Central memory CD8-positive, alpha-beta T cell (primary cell): ENCODE results near the gene NFIC.
A peak's percentile ranks its signal among the peaks of the same experiment; 100 is the strongest.
"Not testable (repeated sequence)": the region's sequence is repeated elsewhere in the genome, so short reads cannot be mapped to it uniquely, and the experiment has no call there.

Source experiments
- ATAC-seq: fragments of 150-1000 bp; cut with Tn5 transposase; replicated peaks from 2 replicates; pipeline ENCODE4 v1.10.0; 2022; ENCODE audit warnings: mild to moderate bottlenecking, moderate FRiP score, moderate number of reproducible peaks; ENCODE audit not compliant: poor library complexity, severe bottlenecking; ENCODE audit errors: extremely low read depth
- DNase-seq, 2 donors: peaks; one replicate each; pipeline ENCODE4 v3.0.0; 2021; ENCODE audit warnings: low spot score in 2 of 2
- H3K27ac Mint-ChIP-seq: one replicate; pipeline ENCODE4 v1.8.0; 2022; ENCODE audit warnings: low read depth, mild to moderate bottlenecking, moderate library complexity, mixed read lengths
- H3K27me3 Mint-ChIP-seq: one replicate; pipeline ENCODE4 v1.8.0; 2022; ENCODE audit warnings: mixed read lengths
- H3K36me3 Mint-ChIP-seq: one replicate; pipeline ENCODE4 v1.8.0; 2022; ENCODE audit warnings: mild to moderate bottlenecking, moderate library complexity, mixed read lengths; ENCODE audit not compliant: insufficient read depth
- H3K4me1 Mint-ChIP-seq: one replicate; pipeline ENCODE4 v1.8.0; 2022; ENCODE audit warnings: mixed read lengths
- H3K4me3 Mint-ChIP-seq: one replicate; pipeline ENCODE4 v1.8.0; 2022; ENCODE audit warnings: mild to moderate bottlenecking, moderate library complexity, mixed read lengths
- H3K9me3 Mint-ChIP-seq: one replicate; pipeline ENCODE4 v1.8.0; 2022; ENCODE audit warnings: mixed read lengths

NFIC gene

DNA sequence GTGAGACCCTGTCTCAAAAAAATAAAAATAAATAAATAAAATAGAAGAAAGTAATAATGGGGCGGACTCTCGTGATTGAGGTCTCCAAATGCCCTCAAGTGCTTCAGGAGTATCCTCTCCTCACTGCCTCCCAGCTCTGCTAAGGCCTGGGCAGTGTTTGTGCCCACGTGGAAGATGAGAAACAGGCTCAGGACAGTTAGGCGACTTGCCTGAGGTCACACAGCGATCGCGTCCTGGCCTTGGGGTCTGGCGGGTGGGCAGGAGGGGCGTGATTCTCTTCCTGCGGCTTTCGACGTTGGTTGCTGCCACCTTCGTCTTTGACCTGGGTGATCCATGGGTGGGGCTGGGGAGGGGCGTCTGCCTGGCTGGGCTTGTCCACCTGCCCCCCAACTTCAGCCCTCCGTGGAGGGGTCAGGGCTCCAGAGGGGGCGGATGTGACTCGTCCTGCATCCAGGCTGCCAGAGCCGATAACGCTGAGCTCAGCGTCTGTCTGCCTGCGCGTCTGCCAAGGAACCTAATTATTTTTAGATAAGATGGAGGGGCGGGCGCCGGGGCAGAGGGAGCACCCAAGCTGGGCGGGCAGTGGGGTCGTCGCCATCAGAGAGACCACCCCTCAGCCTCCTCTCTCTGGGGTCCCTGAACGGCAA is 56.9 kb downstream of the NFIC start:
- Mint-ChIP-seq H3K9me3 (no peaks in the 10 kb centered on the region), H3K27me3 (no peaks in the 10 kb centered on the region), H3K36me3 (peaks cover 4% of the 10 kb centered on the region), H3K4me1 (no peaks in the 10 kb centered on the region), H3K4me3 (no peak overlapping the region), H3K27ac (no peak overlapping the region)
- DNase-seq (no peak), ATAC-seq (no peak)

DNA sequence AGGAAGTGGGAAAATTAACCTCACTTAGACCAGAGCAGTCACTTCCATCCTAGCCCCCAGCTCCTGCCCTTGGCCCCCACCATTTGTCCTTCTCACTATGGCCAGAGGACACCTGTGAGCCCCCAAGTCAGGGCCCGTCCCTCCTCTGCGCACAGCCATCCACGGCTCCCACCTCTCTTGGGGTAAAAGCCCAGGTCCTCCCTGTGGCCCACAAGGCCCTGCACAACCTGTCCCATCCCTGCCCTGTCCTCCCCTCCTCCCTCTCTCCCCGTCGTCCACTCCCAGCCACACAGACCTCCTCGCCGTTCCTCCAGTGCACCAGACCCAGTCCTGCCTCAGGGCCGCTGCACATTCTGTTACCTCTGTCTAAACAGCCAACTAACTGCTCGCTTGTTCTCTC is 60.0 kb downstream of the NFIC start:
- no peak for ATAC-seq
- Mint-ChIP-seq H3K4me1 (no peaks in the 10 kb centered on the region), H3K36me3 (peaks cover 6% of the 10 kb centered on the region)

DNA sequence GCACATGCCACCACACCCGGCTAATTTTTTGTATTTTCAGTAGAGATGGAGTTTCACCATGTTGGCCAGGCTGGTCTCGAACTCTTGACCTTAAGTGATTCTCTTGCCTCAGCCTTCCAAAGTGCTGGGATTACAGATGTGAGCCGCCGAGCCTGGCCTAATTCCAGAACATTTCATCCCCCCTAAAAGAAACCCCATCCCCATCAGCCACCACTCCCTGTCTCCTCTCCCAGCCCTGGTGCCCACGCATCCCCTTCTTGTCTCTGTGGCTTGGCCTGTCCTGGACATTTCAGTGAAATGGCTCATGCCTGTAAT is 63.9 kb downstream of the NFIC start:
- not testable (repeated sequence) for H3K36me3 Mint-ChIP-seq, H3K27me3 Mint-ChIP-seq, H3K4me3 Mint-ChIP-seq, H3K27ac Mint-ChIP-seq, ATAC-seq, H3K9me3 Mint-ChIP-seq, DNase-seq
- peaks cover 15% of the 10 kb centered on the region for H3K4me1 Mint-ChIP-seq

More for the DNA sequence above, 60.0 kb downstream of the NFIC start:
- no peaks in the 10 kb centered on the region for H3K9me3 Mint-ChIP-seq
- H3K4me3 Mint-ChIP-seq, result no peak overlapping the region
- H3K27ac Mint-ChIP-seq, result peak overlapping the region; percentile 29
- DNase-seq, result no peak
- H3K27me3 Mint-ChIP-seq, result no peaks in the 10 kb centered on the region

DNA sequence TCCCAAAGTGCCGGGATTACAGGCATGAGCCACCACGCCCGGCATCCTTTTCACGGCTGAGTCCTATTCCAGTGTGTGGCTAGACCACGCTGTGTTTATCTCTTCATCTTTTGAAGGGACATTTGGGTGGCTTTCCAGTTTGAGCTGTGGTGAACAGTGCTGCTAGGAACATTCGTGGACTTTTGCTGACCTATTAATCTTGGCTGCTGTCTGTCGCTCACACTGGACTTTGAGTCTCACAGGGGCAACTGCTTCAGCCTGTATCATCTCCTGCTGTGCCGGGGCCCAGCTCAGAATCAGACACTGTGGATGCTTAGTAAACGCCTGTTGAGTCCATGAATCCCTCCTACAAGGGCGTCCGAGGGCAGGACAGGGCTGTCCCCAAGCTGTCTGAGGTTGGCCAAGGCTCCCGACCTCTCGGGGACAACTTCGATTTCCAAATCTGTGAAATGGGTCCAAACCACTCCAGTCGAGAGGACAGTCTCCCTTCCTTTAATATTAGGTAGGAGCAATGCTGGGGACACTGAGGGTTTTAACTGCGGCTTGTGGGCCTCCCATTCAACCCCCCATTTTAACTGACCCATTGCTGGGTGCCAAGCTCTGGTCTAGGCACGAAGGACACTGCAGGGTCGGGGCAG is 65.5 kb downstream of the NFIC start:
- no peak for DNase-seq

DNA sequence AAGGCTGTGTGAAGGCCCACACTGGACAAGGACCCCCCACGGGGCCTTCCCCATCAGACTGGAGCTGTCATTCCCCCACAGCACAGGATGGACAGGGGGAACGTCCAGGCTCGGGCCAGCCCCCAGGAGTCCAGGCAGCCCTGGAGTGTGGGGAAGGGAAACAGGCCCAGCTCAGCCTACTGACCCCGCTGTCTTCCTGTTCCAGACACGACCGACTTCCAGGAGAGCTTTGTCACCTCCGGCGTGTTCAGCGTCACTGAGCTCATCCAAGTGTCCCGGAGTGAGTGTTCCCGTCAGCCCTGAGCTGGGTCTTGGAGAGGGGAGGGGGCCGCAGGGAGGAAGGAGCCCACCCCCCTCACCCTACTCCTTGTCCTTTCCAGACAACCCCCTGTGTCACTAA is 66.9 kb downstream of the NFIC start:
- no peaks in the 10 kb centered on the region for H3K9me3 Mint-ChIP-seq
- H3K27ac Mint-ChIP-seq, result no peak overlapping the region
- peaks cover 8% of the 10 kb centered on the region for H3K36me3 Mint-ChIP-seq
- H3K27me3 Mint-ChIP-seq, result no peaks in the 10 kb centered on the region
- DNase-seq (no peak), ATAC-seq (no peak)
- H3K4me1 Mint-ChIP-seq, result peaks cover 21% of the 10 kb centered on the region
- no peak overlapping the region for H3K4me3 Mint-ChIP-seq

More for the DNA sequence above, 65.5 kb downstream of the NFIC start:
- Mint-ChIP-seq H3K4me3 (no peak overlapping the region), H3K36me3 (peaks cover 9% of the 10 kb centered on the region), H3K27me3 (no peaks in the 10 kb centered on the region), H3K4me1 (peaks cover 21% of the 10 kb centered on the region), H3K9me3 (no peaks in the 10 kb centered on the region), H3K27ac (no peak overlapping the region)
- no peak for ATAC-seq

DNA sequence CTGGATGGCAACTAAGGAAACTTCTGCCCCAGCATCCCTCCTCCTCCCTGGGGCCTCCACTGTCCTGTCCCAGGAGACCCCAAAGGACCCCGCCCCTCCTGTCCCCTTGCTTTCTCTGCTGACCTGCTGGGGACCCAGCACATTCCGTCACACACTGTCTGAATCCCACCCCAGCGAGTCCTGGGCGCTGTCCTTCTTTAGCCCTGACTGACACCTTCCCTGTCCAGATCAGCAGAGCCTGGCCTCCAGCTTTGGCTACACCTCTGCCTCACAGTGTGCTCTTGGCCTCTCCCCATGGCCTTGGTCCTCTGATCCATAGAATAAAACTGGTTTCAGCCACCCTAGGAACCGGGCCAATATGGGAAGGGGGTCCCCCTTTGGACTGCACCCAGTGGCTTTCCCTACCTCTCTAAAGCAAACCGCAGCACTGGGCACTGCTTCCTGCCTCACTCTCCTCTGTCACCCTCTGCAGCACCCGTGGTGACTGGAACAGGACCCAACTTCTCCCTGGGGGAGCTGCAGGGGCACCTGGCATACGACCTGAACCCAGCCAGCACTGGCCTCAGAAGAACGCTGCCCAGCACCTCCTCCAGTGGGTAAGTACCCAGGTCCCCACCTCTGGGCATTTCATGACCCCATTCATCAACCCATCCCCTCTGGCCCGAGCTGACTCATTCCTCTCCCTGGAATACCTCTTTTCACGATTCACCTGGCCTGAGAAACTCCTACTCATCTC is 67.6 kb downstream of the NFIC start:
- H3K36me3 Mint-ChIP-seq, result peaks cover 7% of the 10 kb centered on the region
- peaks cover 21% of the 10 kb centered on the region for H3K4me1 Mint-ChIP-seq
- peak overlapping the region; percentile 97 for H3K27ac Mint-ChIP-seq
- H3K9me3 Mint-ChIP-seq, result no peaks in the 10 kb centered on the region
- no peaks in the 10 kb centered on the region for H3K27me3 Mint-ChIP-seq
- H3K4me3 Mint-ChIP-seq, result peak overlapping the region; percentile 96
- no peak for DNase-seq
- no peak for ATAC-seq

DNA sequence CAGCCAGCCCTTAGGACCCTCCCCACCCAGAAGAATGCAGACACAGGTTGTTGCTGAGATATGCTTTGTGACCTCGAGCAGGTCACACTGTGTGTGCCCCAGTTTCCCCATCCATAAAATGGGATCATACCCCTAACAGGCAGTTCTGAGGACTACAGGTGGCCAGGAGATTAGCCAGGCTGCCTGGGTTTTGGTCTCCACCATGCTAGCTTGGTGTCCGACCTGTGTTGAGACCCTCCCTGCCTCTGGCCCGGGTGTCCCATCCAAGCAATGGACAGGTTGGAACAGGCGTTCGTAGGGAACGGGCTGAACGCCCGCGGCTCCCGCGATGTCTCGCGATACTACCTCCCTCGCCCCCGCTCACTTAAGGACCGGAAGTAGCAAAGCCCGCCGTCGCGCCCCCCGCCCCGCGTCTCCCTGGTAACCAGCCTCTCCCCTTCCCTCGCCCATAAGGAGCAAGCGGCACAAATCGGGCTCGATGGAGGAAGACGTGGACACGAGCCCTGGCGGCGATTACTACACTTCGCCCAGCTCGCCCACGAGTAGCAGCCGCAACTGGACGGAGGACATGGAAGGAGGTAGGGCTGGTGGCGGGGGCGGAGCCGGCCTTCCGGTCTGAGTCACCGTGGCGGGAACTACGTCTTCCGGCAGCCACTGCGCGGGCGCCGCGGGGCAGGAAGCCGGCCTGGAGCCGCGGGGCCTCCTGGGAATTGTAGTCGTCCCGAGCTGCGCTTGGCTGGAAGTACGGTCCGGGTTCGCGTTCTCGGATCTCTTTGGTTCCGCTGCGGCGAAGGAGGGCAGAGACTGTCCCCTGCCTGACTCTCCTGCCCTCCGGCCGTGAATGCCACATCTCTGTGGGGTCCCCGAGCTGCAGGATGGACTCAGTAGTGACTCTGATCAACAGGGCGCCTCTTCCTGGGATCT is 68.5 kb downstream of the NFIC start:
- Mint-ChIP-seq H3K36me3 (peaks cover 7% of the 10 kb centered on the region), H3K4me1 (peaks cover 21% of the 10 kb centered on the region), H3K4me3 (peak overlapping the region; percentile 96), H3K27me3 (no peaks in the 10 kb centered on the region), H3K9me3 (no peaks in the 10 kb centered on the region), H3K27ac (peak overlapping the region; percentile 97)
- peak; percentile 99 for ATAC-seq
- peak; percentile 94 to 95 for DNase-seq

DNA sequence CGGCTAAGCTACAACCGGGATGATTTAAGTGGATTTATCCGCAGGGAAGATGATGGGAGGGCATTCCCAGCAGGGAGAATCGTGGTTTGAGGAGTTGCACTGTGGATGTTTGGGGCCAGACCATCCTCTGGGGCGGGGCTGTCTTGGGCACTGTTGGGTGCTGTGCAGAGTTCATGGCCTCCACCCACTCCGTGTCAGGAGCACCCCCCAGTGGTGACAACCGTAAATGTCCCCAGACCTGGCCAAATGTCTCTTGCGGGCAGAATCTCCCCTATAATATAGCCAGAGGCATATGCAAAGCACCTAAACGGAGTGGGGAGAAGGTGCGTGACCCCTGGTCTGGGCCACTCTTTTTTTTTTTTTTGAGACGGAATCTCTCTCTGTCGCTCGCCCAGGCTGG is 73.7 kb downstream of the NFIC start:
- ATAC-seq (peak; percentile 20), DNase-seq (peak; percentile 38 to 42)
- H3K27ac Mint-ChIP-seq, result no peak overlapping the region
- H3K9me3 Mint-ChIP-seq, result no peaks in the 10 kb centered on the region
- no peaks in the 10 kb centered on the region for H3K27me3 Mint-ChIP-seq
- peaks cover 16% of the 10 kb centered on the region for H3K4me1 Mint-ChIP-seq
- H3K36me3 Mint-ChIP-seq, result peaks cover 1% of the 10 kb centered on the region
- H3K4me3 Mint-ChIP-seq, result no peak overlapping the region

DNA sequence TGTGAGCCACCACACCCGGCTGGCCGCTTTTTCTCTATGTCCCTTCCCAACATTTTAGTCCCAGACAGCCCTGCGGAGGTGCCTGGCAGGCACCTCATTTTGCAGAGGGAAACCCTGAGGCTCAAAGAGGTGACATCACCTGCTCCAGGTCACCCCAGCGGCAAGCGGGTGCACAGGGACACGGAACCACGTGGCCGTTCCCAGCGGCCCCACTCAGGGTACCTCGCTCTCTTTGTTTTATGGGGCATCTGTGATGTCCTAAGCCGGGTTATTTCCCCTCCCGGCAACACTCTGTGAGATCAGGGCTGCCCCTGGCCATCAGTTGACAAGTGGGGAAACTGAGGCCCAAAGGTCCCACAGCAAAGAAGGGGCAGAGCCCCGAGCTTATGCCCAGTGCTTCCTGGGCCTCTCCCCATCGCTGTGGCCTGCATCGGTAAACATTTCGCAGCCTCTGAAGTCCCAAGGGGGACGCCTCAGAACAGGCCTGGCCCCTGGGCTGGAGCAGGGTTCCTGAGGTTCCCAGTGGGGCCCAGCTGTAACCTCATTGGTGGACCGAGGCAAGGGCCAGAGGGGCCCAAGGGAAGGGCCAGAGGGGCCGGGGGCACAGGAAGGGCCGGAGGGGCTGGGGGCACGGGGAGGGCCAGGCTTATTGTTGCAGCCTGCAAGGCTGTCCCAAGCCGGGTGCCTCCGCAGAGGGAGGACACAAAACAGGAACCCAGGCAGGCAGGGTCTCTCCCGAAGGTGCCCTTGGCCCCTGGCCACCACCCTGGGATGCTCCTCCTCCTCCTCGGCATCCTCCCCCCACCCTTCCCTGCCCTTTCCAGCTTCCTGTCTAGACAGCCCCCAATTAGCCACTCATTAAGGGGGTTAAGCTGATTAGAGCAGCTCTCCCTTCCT is 75.0 kb downstream of the NFIC start:
- H3K4me3 Mint-ChIP-seq, result no peak overlapping the region
- no peaks in the 10 kb centered on the region for H3K9me3 Mint-ChIP-seq
- H3K27me3 Mint-ChIP-seq, result no peaks in the 10 kb centered on the region
- H3K36me3 Mint-ChIP-seq, result peaks cover 1% of the 10 kb centered on the region
- H3K27ac Mint-ChIP-seq, result no peak overlapping the region
- no peak for ATAC-seq
- DNase-seq, result no peak
- peaks cover 8% of the 10 kb centered on the region for H3K4me1 Mint-ChIP-seq

DNA sequence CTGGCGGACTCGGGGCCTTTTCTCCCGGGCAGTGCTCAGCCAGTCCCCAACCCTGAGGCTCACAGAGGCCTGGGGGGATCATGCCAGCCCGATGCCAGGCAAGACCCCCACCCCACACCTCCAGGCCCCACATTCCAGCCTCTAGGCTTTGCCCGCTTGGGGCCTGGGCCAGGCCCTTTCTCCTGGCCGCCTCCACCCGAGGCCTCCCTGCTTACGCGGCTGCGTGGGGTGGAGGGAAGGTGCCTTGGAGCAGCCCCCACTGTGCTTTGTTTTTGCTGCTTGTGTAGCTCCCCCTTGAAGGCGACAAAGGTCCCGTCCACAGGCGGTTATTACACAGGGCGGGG is 75.6 kb downstream of the NFIC start:
- no peak overlapping the region for H3K4me3 Mint-ChIP-seq
- ATAC-seq, result no peak
- no peaks in the 10 kb centered on the region for H3K9me3 Mint-ChIP-seq
- no peak for DNase-seq
- no peak overlapping the region for H3K27ac Mint-ChIP-seq
- peaks cover 1% of the 10 kb centered on the region for H3K36me3 Mint-ChIP-seq
- peaks cover 8% of the 10 kb centered on the region for H3K4me1 Mint-ChIP-seq
- H3K27me3 Mint-ChIP-seq, result no peaks in the 10 kb centered on the region

DNA sequence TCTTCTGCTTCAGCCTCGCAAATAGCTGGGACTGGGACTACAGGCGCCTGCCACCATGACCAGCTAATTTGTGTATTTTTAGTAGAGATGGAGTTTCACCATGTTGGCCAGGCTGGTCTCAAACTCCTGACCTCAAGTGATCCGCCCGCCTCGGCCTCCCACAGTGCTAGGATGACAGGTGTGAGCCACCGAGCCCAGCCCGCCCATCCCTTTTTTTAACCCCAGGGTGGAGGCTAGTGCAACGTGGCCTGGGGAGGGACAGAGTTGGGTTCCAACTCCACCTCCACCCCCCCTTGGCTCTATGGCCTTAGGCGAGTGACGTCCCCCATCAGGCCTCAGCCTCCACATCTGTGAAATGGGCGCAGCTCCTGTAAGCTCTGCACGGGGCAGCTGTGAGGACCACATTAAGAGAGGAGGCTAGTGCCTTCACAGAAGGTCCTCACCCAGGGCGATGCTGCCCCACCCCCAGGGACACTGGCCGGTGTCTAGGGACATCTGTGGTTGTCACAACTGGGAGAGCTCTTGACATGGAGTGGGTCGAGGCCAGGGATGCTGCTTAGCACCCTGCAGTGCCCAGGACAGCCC is 76.2 kb downstream of the NFIC start:
- no peak overlapping the region for H3K4me3 Mint-ChIP-seq
- DNase-seq (no peak), ATAC-seq (no peak)
- H3K9me3 Mint-ChIP-seq, result no peaks in the 10 kb centered on the region
- peaks cover 1% of the 10 kb centered on the region for H3K36me3 Mint-ChIP-seq
- H3K27ac Mint-ChIP-seq, result no peak overlapping the region
- H3K27me3 Mint-ChIP-seq, result no peaks in the 10 kb centered on the region
- H3K4me1 Mint-ChIP-seq, result peaks cover 8% of the 10 kb centered on the region
